ENCODE data around the gene ABCA3.

DNA sequence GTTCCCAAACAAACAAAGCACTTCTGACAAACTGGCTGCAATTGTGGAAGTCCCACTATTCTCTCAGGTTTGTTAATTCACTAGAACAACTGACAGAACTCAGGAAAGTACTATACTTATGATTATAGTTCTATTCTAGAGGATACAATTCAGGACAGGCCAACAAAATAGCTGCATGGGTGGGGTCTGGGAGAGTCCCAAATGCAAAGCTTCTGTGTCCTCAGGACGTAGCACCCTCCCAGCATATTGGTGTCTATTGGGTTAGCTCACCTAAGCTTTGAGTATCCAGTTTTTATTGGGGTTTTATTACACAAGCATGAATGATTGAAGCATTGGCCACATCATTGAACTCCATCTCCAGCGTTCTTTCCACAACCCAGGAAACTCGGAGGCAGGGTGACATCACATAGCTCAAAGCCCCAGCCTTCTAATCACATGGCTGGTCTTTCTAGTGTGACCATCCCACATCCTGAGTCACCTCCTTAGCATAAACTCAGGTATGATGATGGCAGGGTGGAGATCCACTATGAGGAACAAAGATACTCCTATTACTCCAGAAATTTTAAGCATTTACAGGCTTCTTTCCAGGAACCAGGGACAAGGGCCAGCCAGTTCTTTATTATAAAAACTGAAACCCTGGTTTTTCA lies 44.8 kb upstream of the ABCA3 start:
- no peak for TF ChIP-seq CTCF (IDR thresholded peaks at IDR 0.05 in 4 of 5, conservative IDR thresholded peaks at IDR 0.05 in 1 of 5)
- no peak for TF ChIP-seq POLR2A (IDR thresholded peaks at IDR 0.05)

Measured in gastrocnemius medialis (tissue), 4 donors.